NT2/D1 (cell line): ENCODE measurements around the gene SLC9B2.

Experiments
- SUZ12 ChIP-seq: IDR thresholded peaks from 2 replicates; pipeline ENCODE4 v1.6.1; 2011; ENCODE audit not compliant: insufficient read length, insufficient read depth; ENCODE audit errors: extremely low read depth
- YY1 ChIP-seq: IDR thresholded peaks from 2 replicates; pipeline ENCODE4 v1.6.1; 2011; ENCODE audit not compliant: insufficient read length, insufficient read depth
- ZNF274 ChIP-seq: IDR thresholded peaks from 2 replicates; pipeline ENCODE4 v1.6.1; 2011; ENCODE audit warnings: mild to moderate bottlenecking, low read depth, low read length

- TF ChIP-seq SUZ12, result no peak
- TF ChIP-seq ZNF274, result no peak
- TF ChIP-seq YY1, result no peak
Measured at GRCh38 chr4:103060453-103061148, 16.0 kb downstream of the SLC9B2 start.
